GM18867 (cell line): ENCODE results near the gene GJC2.

Experiments used
- ATAC-seq: cut with Tn5 transposase; IDR thresholded peaks from one replicate; pipeline ENCODE4 v1.9.1; 2021; ENCODE audit warnings: mild to moderate bottlenecking, moderate library complexity; ENCODE audit not compliant: unreplicated experiment

The GJC2 gene

GRCh38 chr1:228156515-228156881, 6.8 kb downstream of the GJC2 start:
- ATAC-seq = no peak

DNA sequence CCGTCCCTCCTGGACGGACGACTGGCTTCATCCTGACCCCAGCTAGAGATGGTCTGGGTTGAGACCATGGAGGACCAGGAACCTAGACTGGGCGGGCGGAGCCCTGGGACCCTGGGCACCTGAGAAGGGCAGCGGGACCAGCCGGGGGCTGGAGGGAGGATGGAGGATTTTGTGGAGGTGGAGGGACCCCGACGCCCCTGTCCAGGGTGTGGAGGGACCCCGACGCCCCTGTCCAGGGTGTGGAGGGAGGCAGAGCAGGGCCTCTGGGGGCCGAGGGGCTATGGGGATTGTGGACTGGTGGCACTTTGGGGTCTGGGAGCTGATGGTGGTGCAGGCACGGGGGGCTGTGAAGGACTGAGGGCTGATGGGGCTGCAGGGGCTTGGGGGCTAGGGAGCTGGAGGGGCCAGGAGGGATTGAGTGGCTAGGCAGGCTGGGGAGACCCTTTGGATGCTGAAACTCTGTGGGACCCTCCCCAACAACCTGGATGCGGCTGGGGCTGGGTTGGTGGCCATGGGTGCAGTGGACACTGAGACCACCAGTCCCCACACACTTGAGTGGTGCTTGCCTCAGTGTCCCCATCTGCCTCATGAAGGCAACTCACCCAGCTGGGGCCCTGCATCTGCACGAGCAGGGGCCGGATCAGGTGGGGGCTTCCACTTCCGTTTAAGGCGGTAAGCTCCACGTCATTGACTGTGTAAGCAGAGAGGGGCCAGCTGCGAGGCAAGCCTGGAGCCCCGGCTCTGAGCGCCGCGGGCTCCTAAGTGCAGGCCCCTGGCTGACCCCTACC, 7.4 kb downstream of the GJC2 start:
- no peak for ATAC-seq

DNA sequence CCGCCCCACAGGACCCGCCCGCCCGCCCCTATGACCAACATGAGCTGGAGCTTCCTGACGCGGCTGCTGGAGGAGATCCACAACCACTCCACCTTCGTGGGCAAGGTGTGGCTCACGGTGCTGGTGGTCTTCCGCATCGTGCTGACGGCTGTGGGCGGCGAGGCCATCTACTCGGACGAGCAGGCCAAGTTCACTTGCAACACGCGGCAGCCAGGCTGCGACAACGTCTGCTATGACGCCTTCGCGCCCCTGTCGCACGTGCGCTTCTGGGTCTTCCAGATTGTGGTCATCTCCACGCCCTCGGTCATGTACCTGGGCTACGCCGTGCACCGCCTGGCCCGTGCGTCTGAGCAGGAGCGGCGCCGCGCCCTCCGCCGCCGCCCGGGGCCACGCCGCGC, 8.0 kb downstream of the GJC2 start:
- ATAC-seq = no peak

DNA sequence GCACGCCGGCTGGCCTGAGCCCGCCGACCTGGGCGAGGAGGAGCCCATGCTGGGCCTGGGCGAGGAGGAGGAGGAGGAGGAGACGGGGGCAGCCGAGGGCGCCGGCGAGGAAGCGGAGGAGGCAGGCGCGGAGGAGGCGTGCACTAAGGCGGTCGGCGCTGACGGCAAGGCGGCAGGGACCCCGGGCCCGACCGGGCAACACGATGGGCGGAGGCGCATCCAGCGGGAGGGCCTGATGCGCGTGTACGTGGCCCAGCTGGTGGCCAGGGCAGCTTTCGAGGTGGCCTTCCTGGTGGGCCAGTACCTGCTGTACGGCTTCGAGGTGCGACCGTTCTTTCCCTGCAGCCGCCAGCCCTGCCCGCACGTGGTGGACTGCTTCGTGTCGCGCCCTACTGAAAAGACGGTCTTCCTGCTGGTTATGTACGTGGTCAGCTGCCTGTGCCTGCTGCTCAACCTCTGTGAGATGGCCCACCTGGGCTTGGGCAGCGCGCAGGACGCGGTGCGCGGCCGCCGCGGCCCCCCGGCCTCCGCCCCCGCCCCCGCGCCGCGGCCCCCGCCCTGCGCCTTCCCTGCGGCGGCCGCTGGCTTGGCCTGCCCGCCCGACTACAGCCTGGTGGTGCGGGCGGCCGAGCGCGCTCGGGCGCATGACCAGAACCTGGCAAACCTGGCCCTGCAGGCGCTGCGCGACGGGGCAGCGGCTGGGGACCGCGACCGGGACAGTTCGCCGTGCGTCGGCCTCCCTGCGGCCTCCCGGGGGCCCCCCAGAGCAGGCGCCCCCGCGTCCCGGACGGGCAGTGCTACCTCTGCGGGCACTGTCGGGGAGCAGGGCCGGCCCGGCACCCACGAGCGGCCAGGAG, 8.6 kb downstream of the GJC2 start:
- no peak for ATAC-seq

- ATAC-seq = no peak
Measured at GRCh38 chr1:228159008-228159665, 9.4 kb downstream of the GJC2 start.

DNA sequence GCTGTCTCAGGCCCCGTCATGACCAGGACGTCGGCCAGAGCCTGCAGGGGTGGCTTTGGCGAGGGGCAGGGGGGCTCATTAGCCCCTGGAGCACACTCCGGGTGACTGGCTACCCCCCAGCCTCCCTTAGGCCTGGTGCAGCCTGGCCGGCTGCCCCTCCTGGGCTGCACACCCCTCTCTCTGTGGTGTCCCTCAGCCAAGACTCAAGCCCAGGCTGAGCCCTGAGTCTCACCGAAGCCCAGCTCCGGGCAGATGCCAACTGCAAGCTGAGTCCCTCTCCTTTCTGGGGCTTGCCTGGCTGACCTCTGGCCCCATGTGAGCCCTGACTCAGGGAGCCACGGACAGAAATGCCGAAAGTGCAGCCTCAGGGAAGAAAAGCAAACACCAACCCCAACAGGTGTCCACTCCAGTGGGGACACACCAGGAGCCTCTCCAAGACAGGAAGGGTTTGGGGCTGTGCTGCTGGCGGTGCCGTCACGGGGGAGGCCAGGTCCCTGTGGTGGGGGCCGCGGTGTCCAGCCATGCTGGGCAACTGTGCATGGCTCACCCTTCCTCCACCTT, 10.6 kb downstream of the GJC2 start:
- no peak for ATAC-seq

DNA sequence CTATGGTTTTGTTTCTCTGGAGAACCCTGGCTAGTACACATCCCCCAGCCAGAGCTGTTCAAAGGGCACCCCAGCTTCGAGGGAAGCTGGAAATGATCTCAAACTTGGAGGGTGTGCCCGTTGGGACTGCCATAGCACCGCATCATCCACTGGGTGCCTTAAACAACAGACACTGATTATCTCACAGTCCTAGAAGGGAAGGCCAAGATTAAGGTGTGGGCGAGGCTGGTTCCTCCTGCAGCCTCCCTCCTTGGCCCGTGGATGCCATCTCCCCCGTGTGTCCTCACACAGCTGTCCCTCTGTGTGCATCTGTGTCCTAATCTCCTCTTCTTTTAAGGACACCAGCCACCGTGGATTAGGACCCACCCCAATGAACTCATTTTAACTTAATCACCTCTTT, 11.6 kb downstream of the GJC2 start:
- no peak for ATAC-seq

GRCh38 chr1:228161866-228162265, 12.1 kb downstream of the GJC2 start:
- no peak for ATAC-seq

GRCh38 chr1:228162286-228163006, 12.7 kb downstream of the GJC2 start:
- no peak for ATAC-seq

GRCh38 chr1:228163007-228163753, 13.4 kb downstream of the GJC2 start:
- no peak for ATAC-seq

- ATAC-seq = no peak
Measured at GRCh38 chr1:228163776-228164519, 14.2 kb downstream of the GJC2 start.

DNA sequence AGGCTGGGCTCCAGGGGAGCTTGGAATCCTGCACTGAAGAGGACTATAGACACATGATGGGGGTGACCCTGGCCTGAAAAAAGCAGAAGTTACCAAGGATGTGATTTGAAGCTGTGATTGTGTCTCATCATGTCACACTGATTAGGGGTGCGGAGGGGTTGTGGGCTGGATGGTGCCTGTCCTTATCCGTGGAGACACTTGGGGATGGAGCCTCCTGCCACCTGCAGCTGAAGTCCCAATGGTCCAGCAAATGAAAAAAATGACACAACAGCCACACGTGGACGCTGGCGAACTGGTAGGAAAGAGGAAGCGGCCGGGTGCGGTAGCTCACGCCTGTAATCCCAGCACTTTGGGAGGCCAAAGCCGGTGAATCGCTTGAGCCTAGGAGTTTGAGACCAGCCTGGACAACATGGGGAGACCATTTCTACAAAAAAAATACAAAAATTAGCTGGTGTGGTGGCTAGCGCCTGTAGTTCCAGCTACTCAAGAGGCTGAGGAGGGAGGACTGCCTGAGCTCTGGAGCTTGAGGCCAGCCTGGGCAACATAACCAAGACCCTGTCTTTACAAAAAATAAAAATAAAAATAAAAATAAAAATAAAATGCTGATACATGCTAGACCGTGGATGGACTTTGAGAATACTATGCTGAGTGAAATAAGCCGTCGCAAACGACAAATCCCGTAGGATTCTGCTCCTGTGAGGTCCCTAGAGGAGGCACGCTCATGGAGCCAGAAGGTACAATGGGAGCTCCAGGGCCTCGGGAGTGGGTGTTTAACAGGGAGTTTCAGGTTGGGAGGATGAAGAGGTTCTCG, 15.0 kb downstream of the GJC2 start:
- ATAC-seq = no peak

DNA sequence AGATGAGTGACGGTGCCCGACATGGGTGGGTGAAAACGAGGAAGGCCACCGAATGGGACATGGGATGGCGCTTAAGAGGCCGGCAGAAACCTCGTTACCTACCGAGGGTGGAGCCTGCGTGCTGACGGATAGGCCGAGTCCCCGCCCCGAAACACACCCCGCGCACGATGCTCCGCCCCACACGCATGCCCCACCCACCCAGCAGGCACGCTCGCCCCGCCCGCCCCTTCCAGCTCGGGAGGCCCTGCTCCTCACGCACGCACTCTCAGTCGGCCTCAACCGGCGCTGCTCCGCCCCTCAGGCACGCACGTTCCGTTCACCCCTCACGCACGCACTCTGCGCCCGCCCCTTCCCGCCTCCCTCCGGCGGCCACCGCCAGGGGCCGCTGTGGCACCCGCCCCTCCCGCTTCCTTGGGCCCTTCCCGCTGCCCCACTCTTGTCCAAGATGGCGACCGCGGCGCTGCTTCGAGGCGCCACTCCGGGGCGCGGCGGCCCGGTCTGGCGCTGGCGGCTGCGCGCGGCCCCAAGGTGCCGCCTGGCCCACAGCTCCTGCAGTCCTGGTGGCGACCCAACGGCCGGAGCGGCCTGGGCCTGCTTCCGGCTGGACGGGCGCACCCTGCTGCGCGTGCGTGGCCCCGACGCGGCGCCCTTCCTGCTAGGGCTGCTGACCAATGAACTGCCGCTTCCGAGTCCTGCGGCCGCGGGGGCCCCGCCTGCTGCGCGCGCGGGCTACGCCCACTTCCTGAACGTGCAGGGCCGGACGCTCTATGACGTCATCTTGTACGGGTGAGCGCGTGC, 15.8 kb downstream of the GJC2 start, which contains the start of gene IBA57:
Gene IBA57, plus strand, starts transcription at position 433 of the 798 bp plus-strand sequence. Its CDS starts 13 bp downstream, at position 446.
- ATAC-seq = peak; percentile 81

- ATAC-seq = peak; percentile 15
Measured at GRCh38 chr1:228166170-228166936, 16.6 kb downstream of the GJC2 start.

DNA sequence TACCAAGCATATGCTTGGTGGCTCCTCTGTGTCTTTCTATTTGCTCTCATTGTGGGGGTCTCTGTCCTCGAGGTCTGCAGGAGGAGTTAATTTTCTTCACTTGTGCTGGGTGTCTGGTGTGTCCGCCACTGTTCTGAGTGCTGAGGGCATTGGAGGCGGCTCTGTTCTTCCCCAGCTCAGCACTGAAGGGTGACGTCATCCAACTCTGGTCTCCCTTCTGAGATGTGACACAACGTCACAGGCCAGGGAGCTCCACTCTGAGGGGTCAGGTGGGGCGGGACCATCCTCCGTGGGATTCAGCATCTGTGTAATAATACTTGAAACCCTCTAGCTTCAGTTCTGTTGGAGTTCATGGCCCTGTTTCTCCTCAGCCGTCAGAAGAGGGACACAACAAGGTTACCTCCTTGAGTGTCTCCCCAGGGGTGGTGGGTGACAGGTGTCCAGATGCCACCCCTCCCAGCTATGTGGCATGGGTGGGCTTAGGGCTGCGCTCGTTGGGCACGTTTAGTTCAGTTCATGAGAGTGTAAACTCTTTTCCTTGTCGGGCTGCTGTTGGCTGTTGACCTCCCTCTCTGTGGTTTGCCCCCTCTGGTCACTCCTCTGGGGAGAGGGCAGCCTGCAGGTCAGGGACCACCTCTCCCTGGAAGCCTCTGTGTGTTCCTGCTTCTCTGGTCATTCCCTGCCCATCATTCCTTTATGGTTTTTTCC, 19.0 kb downstream of the GJC2 start:
- ATAC-seq = no peak

DNA sequence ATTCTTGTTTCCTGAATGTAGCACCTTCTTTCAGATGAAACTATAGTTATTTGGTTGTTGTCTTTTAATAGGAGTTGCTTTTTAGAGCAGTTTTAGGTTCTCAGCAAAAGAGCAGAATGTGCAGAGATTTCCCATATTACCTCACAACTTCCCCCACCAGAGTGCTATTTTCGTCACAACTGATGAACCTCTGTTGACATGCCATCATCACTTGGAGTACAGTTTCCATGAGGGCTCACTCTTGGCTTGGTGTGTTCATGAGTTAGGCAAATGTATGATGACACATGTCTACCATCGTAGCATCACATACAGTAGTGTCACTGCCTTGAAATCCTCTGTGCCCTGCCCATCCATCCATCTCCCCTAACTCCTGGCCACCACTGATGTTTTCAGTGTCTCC, 19.6 kb downstream of the GJC2 start:
- ATAC-seq = no peak
